Thyroid gland (tissue), 4 donors: ENCODE measurements around the gene SIK3.

Experiments
- CTCF ChIP-seq, 6 experiments: fragments of 200-600 bp in 3 of 6; fragments of 450-650 bp in 3 of 6; sonication (generic) in 3 of 6; IDR thresholded peaks; one replicate each; pipeline ENCODE4 v1.5.1; 2016 to 2019; ENCODE audit warnings: antibody characterized with exemption in 6 of 6, mild to moderate bottlenecking in 2 of 6, inconsistent platforms in 1 of 6, moderate library complexity in 1 of 6
- POLR2A ChIP-seq, 2 donors: fragments of 450-650 bp; IDR thresholded peaks; one replicate each; pipeline ENCODE4 v1.6.1; 2017; ENCODE audit warnings: antibody characterized with exemption in 2 of 2, mild to moderate bottlenecking in 2 of 2, moderate library complexity in 1 of 2

DNA sequence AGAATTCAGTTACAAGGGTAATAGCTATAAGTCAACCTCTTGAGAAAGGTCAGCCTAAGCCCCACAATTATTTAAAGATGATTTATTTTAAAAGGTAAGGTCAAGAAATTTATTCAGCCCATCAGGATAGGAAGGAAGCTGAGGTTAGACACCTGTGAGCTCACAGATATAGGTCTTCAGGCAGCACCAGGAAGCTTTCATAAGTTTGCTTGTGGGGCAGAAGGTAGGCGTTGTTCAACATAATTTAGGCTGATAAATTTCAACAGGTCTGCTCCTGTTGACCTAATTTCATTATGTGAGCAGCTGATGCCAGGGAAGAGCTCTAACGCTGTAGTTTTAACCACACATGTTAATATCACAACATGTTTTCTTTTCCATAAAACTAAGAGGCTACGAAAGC lies 142.7 kb downstream of the SIK3 start:
- TF ChIP-seq CTCF (IDR thresholded peaks at IDR 0.05) = no peak
- no peak for TF ChIP-seq POLR2A (IDR thresholded peaks at IDR 0.05)
